GM19035 (cell line): Measurements from ENCODE around the gene SLC2A11.

Experiments used
- ATAC-seq: cut with Tn5 transposase; IDR thresholded peaks from one replicate; pipeline ENCODE4 v1.9.1; 2021; ENCODE audit not compliant: unreplicated experiment

Gene SLC2A11

GRCh38 chr22:23857606-23858483 is at the start of gene SLC2A11:
TSS of gene SLC2A11 (plus strand) at chr22:23857875. CDS start at chr22:23858000, 125 bp downstream.
- ATAC-seq: peak; percentile 97

- no peak for ATAC-seq
Observed at GRCh38 chr22:23812378-23812777, 45.3 kb upstream of the SLC2A11 start.

DNA sequence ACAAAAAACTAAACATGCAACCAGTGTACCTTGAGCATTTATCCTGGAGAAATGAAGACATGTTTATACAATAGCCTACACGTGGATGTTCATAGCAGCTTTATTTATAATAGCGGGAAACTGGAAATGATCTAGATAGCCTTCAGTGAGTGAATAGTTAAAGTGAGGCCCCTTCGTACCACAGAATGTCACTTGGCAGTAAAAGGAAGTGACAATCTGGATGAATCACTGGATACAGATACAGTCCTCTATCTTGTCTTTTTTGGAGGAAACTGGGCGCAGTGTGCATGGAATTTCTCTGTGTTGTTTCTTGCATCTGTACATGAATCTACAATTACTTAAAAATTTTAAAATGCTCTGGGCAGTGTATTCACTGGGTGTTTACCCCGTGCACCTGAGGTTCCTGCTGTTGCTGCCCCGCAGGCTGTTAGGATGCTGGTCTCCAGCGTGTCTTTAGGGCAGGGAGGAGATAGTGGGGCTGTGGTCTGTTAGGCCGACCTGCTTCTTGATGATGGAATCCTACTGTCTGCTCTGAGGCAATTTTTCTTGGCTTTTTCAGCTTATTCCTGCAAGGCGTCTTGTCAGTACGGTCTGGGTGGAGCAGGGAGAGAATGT is 42.0 kb upstream of the SLC2A11 start:
- no peak for ATAC-seq

DNA sequence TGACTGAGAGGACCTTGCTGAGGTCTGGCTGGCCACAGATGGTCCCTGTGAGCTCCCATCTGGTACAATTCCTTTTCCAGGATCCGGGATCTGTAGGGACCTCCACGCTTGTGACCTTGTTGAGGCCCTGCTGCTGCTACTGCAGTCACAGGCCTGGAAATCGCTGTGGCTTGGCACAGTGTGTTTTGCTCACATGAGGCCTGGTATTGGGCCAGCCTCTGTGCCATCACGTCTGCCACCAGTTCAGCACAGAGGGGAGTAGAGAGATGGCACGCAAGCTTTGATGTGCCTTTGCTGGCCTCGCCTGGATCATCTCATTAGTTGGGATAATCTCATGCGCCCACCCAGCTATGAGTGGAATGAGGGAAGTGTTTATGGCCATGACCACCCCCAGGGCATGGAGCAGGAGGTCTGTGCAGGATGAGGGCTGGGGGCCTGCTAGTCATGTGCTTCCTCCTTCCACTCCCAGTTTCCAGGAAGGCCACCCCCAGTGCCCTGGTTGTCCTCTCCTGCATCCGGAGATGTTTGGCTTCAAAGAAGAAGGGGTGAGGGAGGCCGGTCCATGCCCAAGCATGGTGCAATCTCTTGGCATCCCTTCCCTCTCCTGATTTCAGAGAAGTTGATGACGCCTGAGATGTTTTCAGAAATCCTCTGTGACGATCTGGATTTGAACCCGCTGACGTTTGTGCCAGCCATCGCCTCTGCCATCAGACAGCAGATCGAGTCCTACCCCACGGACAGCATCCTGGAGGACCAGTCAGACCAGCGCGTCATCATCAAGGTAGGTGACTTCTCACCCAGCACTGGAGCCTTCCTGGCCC is 41.3 kb upstream of the SLC2A11 start:
- no peak for ATAC-seq

GRCh38 chr22:23817146-23817545 is 40.5 kb upstream of the SLC2A11 start:
- ATAC-seq: no peak

DNA sequence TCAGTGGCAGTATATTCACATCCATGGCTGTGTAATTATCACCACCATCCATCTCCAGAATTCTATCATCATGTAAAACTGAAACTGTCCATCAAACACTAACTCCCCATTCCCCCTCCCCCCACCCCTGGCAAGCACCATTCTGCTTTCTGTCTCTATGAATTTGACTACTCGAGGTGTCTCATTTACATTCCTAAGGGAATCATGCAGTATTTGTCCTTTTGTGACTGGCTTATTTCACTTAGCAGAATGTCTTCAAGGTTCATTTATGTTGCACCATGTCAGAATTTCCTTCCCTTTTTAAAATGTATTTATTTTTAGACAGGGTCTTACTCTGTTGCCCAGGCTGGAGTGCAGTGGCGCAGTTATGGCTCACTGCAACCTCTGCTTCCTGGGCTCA is 39.1 kb upstream of the SLC2A11 start:
- ATAC-seq: no peak

DNA sequence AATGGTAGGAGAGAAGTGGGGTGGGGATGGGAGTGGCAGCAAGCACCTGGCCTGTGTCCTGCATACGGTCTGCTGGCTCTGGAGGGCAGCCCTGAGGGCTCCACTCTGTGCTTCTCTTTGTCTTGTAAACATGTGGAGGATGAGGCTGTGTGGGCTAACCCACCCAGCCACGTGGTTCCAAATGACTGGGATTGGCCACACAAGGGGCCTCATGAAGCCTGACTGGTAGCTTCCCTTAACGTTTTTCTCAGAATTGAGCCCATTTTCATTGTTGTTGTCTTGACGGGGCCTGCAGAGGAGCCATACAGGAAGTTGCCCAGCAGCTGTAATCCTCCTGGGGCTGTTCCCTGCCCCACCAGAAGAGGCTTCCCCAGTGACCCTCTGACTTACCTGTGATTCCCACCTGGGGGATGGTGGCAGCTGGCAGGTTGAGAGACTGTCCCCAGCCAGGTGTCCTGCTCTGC is 36.9 kb upstream of the SLC2A11 start:
- ATAC-seq: no peak

GRCh38 chr22:23822101-23822671 is 35.5 kb upstream of the SLC2A11 start:
- no peak for ATAC-seq

DNA sequence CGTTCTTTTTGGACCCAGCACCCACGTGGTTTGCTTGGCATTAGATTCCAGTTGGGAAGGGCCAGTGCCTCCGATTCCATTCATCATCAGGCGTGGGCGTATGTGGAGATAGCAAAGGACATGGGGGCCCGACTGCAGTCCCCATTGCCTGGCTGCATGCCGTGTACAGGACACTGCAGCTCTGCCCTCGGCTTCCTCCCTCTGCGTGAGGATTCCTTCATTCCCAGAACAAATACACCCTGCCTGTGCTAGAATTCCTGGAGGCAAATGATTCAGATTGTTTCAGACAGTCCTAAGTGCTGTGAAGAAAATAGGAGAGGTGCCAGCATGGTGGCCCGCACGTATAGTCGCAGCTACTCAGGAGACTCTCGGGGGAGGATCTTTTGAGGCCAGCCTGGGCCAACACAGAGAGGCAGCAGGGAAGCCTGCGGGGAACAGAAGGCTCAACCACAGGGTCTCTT is 34.3 kb upstream of the SLC2A11 start:
- no peak for ATAC-seq

DNA sequence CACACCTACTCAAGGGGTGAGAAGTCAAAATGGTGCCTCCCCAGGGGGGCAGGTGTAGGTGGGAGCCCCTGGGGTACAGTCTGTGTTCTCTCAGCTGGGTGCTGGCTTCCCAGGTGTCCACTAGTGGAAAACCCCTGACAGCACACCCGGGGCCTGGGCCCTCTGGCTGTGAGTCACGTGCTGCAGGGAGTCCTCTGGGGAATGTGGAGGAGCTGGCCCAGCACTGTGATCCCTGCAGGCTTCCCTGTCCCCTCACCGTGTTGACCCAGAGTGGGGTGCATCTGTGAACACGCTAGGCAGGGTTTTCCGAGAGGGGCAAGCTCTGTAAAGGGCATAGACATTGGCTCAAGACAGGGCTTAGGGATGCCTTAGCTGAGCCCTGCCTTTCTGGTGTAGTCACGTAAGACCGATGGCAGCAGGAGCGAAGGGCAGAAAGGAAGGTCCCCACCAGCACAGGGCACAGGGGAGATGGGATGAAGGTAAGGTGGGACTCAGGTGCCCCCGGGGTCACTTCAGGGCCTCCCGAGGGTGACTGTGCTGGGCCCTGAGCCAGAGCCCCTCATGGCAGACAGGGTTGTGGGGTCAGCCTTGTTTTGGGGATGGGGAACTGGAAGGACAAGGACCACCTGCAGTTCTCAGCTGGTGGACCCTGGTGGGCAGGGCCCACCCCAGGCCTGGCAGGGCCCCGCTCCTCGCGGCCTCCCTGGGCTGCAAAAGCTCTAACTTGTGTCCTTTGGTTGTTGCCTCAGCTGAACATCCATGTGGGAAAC is 33.0 kb upstream of the SLC2A11 start:
- no peak for ATAC-seq

GRCh38 chr22:23825246-23825905 is 32.3 kb upstream of the SLC2A11 start:
- no peak for ATAC-seq

GRCh38 chr22:23826510-23827350 is 30.9 kb upstream of the SLC2A11 start:
- ATAC-seq: no peak

- no peak for ATAC-seq
Observed at GRCh38 chr22:23827351-23827995, 30.2 kb upstream of the SLC2A11 start.

GRCh38 chr22:23828800-23829680 is 28.6 kb upstream of the SLC2A11 start:
- no peak for ATAC-seq

GRCh38 chr22:23829845-23830372 is 27.8 kb upstream of the SLC2A11 start:
- no peak for ATAC-seq

DNA sequence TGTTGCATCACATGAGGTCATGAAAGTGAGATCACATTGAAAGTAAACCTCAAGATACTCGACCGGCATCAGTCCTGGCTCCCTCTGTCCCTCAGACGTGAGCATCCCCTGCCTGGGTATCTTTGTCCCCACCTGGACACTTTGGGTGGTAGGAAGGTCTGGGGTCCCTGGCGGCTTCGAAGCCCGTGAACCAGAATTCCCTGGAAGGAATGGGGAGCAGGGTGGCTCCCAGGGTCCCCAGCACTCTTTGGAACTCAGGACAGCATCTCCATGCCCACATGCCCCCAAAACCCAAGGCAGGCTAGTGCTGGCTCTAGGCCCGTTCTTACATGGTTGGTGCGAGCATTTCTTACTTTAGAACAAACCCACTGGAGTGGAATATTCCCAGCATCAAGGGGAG is 26.4 kb upstream of the SLC2A11 start:
- no peak for ATAC-seq

DNA sequence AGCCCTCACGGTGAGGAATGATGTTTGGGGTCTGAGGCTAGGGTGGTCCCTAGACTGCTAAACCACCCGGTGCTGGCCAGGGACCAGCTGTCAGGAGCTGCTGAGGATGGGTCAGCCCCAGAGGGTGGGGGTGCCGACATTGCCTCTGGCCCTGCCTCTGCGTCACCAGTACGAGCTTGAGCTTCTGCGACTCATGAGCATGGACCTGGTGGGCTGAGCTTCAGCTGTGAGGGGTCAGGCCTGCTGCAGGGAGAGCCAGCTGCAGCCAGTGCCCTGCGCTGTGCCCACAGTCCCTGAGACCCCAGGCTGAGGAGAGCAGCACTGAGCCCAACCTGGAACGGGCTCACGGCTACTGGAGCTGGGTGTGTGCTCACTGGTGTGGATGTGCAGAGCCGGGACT is 25.9 kb upstream of the SLC2A11 start:
- ATAC-seq: no peak
